BLaER1 treated with 17β-estradiol and CSF1 and Interleukin-3, amounts not matched to agents 10 nM and 100 nM (cell line): ENCODE data around the gene CTNNA3.

Experiments used
- H3K27ac ChIP-seq, 11 experiments: shearing (Covaris generic); formaldehyde crosslinking; 2 replicates each; pipeline ENCODE4 v1.8.1; 2022
- H3K27me3 ChIP-seq, 11 experiments: shearing (Covaris generic); formaldehyde crosslinking; 2 replicates each; pipeline ENCODE4 v1.8.1; 2022
- H3K36me3 ChIP-seq, 11 experiments: shearing (Covaris generic); formaldehyde crosslinking; 2 replicates each; pipeline ENCODE4 v1.8.1; 2022
- H3K4me1 ChIP-seq, 10 experiments: shearing (Covaris generic); formaldehyde crosslinking; 2 replicates each; pipeline ENCODE4 v1.8.1; 2022
- H3K4me2 ChIP-seq, 11 experiments: shearing (Covaris generic); formaldehyde crosslinking; 2 replicates each; pipeline ENCODE4 v1.8.1; 2022
- H3K4me3 ChIP-seq, 10 experiments: shearing (Covaris generic); formaldehyde crosslinking; 2 replicates each; pipeline ENCODE4 v1.8.1; 2022
- H3K9ac ChIP-seq, 11 experiments: shearing (Covaris generic); formaldehyde crosslinking; 2 replicates each; pipeline ENCODE4 v1.8.1; 2022
- H3K9me3 ChIP-seq, 11 experiments: shearing (Covaris generic); formaldehyde crosslinking; replicated peaks in 1 of 11; 2 replicates each; pipeline ENCODE4 v1.8.1; 2022
- H4K20me1 ChIP-seq, 11 experiments: shearing (Covaris generic); formaldehyde crosslinking; 2 replicates each; pipeline ENCODE4 v1.8.1; 2022
- Cebpa-rat ChIP-seq, 11 experiments: shearing (Covaris generic); IDR thresholded peaks; 2 replicates each; pipeline ENCODE4 v1.8.1; 2022

Gene CTNNA3

GRCh38 chr10:66773472-66773817, 922.5 kb downstream of the CTNNA3 start:
- TF ChIP-seq Cebpa-rat (IDR thresholded peaks at IDR 0.05): no peak
- H3K9me3 ChIP-seq: no peaks in the 10 kb centered on the region
- H3K36me3 ChIP-seq: no peaks in the 10 kb centered on the region
- H3K9ac ChIP-seq: no peak overlapping the region
- no peaks in the 10 kb centered on the region for H3K27me3 ChIP-seq
- H4K20me1 ChIP-seq: no peaks in the 10 kb centered on the region
- H3K27ac ChIP-seq: no peak overlapping the region
- no peaks in the 10 kb centered on the region for H3K4me1 ChIP-seq
- H3K4me3 ChIP-seq: no peak overlapping the region
- no peak overlapping the region for H3K4me2 ChIP-seq

GRCh38 chr10:66772548-66773471, 923.2 kb downstream of the CTNNA3 start:
- Histone ChIP-seq H3K9ac (no peak overlapping the region), H3K4me1 (no peaks in the 10 kb centered on the region)

GRCh38 chr10:66767707-66768106, 928.3 kb downstream of the CTNNA3 start:
- H3K4me2 ChIP-seq: no peak overlapping the region
- H3K27me3 ChIP-seq: no peaks in the 10 kb centered on the region
- no peaks in the 10 kb centered on the region for H3K9me3 ChIP-seq
- H3K4me1 ChIP-seq: peaks cover 0 to 14% (median 0%) of the 10 kb centered on the region in 10 experiments; a peak in 1 of 20 replicates
- no peaks in the 10 kb centered on the region for H4K20me1 ChIP-seq
- no peaks in the 10 kb centered on the region for H3K36me3 ChIP-seq
- H3K9ac ChIP-seq: no peak overlapping the region
- no peak overlapping the region for H3K4me3 ChIP-seq
- no peak for TF ChIP-seq Cebpa-rat (IDR thresholded peaks at IDR 0.05)
- H3K27ac ChIP-seq: no peak overlapping the region

More at GRCh38 chr10:66772548-66773471, 923.2 kb downstream of the CTNNA3 start:
- H3K4me3 ChIP-seq: no peak overlapping the region
- no peak overlapping the region for H3K4me2 ChIP-seq
- no peak overlapping the region for H3K27ac ChIP-seq
- no peaks in the 10 kb centered on the region for H3K36me3 ChIP-seq
- no peaks in the 10 kb centered on the region for H4K20me1 ChIP-seq
- TF ChIP-seq Cebpa-rat (IDR thresholded peaks at IDR 0.05): no peak
- H3K9me3 ChIP-seq: no peaks in the 10 kb centered on the region
- H3K27me3 ChIP-seq: no peaks in the 10 kb centered on the region

- Histone ChIP-seq H3K9me3 (no peaks in the 10 kb centered on the region), H3K4me1 (peaks cover 0 to 14% (median 0%) of the 10 kb centered on the region in 10 experiments; a peak in 1 of 20 replicates), H3K27me3 (no peaks in the 10 kb centered on the region), H3K36me3 (no peaks in the 10 kb centered on the region), H3K27ac (no peak overlapping the region), H3K9ac (no peak overlapping the region), H3K4me2 (no peak overlapping the region), H3K4me3 (no peak overlapping the region), H4K20me1 (no peaks in the 10 kb centered on the region)
- TF ChIP-seq Cebpa-rat (IDR thresholded peaks at IDR 0.05): no peak
These were observed 933.7 kb downstream of the CTNNA3 start for GRCh38 chr10:66762218-66762729.

GRCh38 chr10:66760941-66761340, 935.1 kb downstream of the CTNNA3 start:
- no peaks in the 10 kb centered on the region for H3K9me3 ChIP-seq
- H4K20me1 ChIP-seq: no peaks in the 10 kb centered on the region
- H3K4me2 ChIP-seq: no peak overlapping the region
- H3K27me3 ChIP-seq: no peaks in the 10 kb centered on the region
- peaks cover 0 to 18% (median 0%) of the 10 kb centered on the region in 10 experiments; a peak in 1 of 20 replicates for H3K4me1 ChIP-seq
- TF ChIP-seq Cebpa-rat (IDR thresholded peaks at IDR 0.05): no peak
- H3K36me3 ChIP-seq: no peaks in the 10 kb centered on the region
- H3K4me3 ChIP-seq: no peak overlapping the region
- H3K9ac ChIP-seq: no peak overlapping the region
- no peak overlapping the region for H3K27ac ChIP-seq

- no peak for TF ChIP-seq Cebpa-rat (IDR thresholded peaks at IDR 0.05)
- H4K20me1 ChIP-seq: no peaks in the 10 kb centered on the region
- no peaks in the 10 kb centered on the region for H3K36me3 ChIP-seq
- H3K4me2 ChIP-seq: no peak overlapping the region
- H3K27ac ChIP-seq: no peak overlapping the region
- no peaks in the 10 kb centered on the region for H3K27me3 ChIP-seq
- 0 out of 20 replicates have a peak, but pooled peaks cover 0 to 4% (median 0%) of the 10 kb centered on the region in 10 experiments for H3K4me1 ChIP-seq
- H3K9me3 ChIP-seq: no peaks in the 10 kb centered on the region
- no peak overlapping the region for H3K4me3 ChIP-seq
- H3K9ac ChIP-seq: no peak overlapping the region
These were observed 940.5 kb downstream of the CTNNA3 start for GRCh38 chr10:66755474-66755873.

GRCh38 chr10:66752714-66753113, 943.3 kb downstream of the CTNNA3 start:
- H3K36me3 ChIP-seq: no peaks in the 10 kb centered on the region
- no peak overlapping the region for H3K4me3 ChIP-seq
- no peaks in the 10 kb centered on the region for H4K20me1 ChIP-seq
- H3K4me2 ChIP-seq: no peak overlapping the region
- H3K27me3 ChIP-seq: no peaks in the 10 kb centered on the region
- H3K27ac ChIP-seq: no peak overlapping the region
- no peak for TF ChIP-seq Cebpa-rat (IDR thresholded peaks at IDR 0.05)
- H3K4me1 ChIP-seq: 0 out of 20 replicates have a peak, but pooled peaks cover 0 to 4% (median 0%) of the 10 kb centered on the region in 10 experiments
- no peak overlapping the region for H3K9ac ChIP-seq
- H3K9me3 ChIP-seq: no peaks in the 10 kb centered on the region

GRCh38 chr10:66748217-66748616, 947.8 kb downstream of the CTNNA3 start:
- H3K36me3 ChIP-seq: no peaks in the 10 kb centered on the region
- H4K20me1 ChIP-seq: no peaks in the 10 kb centered on the region
- H3K4me2 ChIP-seq: no peak overlapping the region
- H3K27ac ChIP-seq: no peak overlapping the region
- no peaks in the 10 kb centered on the region for H3K4me1 ChIP-seq
- no peak for TF ChIP-seq Cebpa-rat (IDR thresholded peaks at IDR 0.05)
- H3K4me3 ChIP-seq: no peak overlapping the region
- no peaks in the 10 kb centered on the region for H3K27me3 ChIP-seq
- H3K9me3 ChIP-seq: no peaks in the 10 kb centered on the region
- no peak overlapping the region for H3K9ac ChIP-seq

GRCh38 chr10:66747451-66747850, 948.5 kb downstream of the CTNNA3 start:
- no peaks in the 10 kb centered on the region for H4K20me1 ChIP-seq
- H3K9me3 ChIP-seq: no peaks in the 10 kb centered on the region
- H3K27ac ChIP-seq: no peak overlapping the region
- no peaks in the 10 kb centered on the region for H3K4me1 ChIP-seq
- H3K4me3 ChIP-seq: no peak overlapping the region
- H3K27me3 ChIP-seq: no peaks in the 10 kb centered on the region
- no peak for TF ChIP-seq Cebpa-rat (IDR thresholded peaks at IDR 0.05)
- no peak overlapping the region for H3K4me2 ChIP-seq
- no peaks in the 10 kb centered on the region for H3K36me3 ChIP-seq
- H3K9ac ChIP-seq: no peak overlapping the region

- H3K9ac ChIP-seq: no peak overlapping the region
- H3K4me1 ChIP-seq: no peaks in the 10 kb centered on the region
- no peaks in the 10 kb centered on the region for H3K27me3 ChIP-seq
- no peaks in the 10 kb centered on the region for H3K36me3 ChIP-seq
- no peak overlapping the region for H3K4me2 ChIP-seq
- H4K20me1 ChIP-seq: no peaks in the 10 kb centered on the region
- no peaks in the 10 kb centered on the region for H3K9me3 ChIP-seq
- no peak overlapping the region for H3K4me3 ChIP-seq
- no peak for TF ChIP-seq Cebpa-rat (IDR thresholded peaks at IDR 0.05)
- H3K27ac ChIP-seq: no peak overlapping the region
These were observed 949.3 kb downstream of the CTNNA3 start for GRCh38 chr10:66746711-66747110.
